Caco-2 (cell line): ENCODE measurements around the gene CAP2. TPM values are rescaled to one million over a fixed set of nuclear protein-coding genes. Genes with fewer than 3 reads are reported as not detected.

Source experiments
- BruUV-seq: library from RNA; stranded (reverse); fragments of 400-500 nt; replicated peaks from 2 replicates; lab custom pipeline; 2021; lab: Mats Ljungman, UMichigan
- CTCF ChIA-PET: fragments of 300-600 bp; sonication (Branson Sonifier 250); formaldehyde crosslinking; loops from one replicate; lab custom pipeline; 2022; ENCODE audit warnings: antibody characterized with exemption; lab: Charles Lee
- POLR2A ChIA-PET: fragments of 300-600 bp; sonication (Branson Sonifier 250); formaldehyde crosslinking; loops from one replicate; lab custom pipeline; 2022; ENCODE audit warnings: antibody characterized with exemption; lab: Charles Lee
- DNase-seq, 2 experiments: peaks; one replicate each; pipeline versions ENCODE4 v3.0.0 to v3.0.0-alpha.2; 2020 to 2022
- H3K27me3 ChIP-seq: replicated peaks from 2 replicates; pipeline ENCODE4 v1.6.0; 2011; ENCODE audit warnings: low read length; ENCODE audit not compliant: control insufficient read depth, insufficient read depth
- H3K36me3 ChIP-seq: 2 replicates; pipeline ENCODE4 v1.5.1; 2011; ENCODE audit warnings: low read length; ENCODE audit not compliant: control insufficient read depth, insufficient read depth
- H3K4me1 ChIP-seq: fragments of 250-450 bp; sonication (Bioruptor Pico); 2 replicates; pipeline ENCODE4 v1.5.1; 2020; ENCODE audit warnings: mild to moderate bottlenecking
- H3K4me3 ChIP-seq: 2 replicates; pipeline ENCODE4 v1.5.1; 2011; ENCODE audit warnings: low read depth, mild to moderate bottlenecking, control low read depth, low read length
- H3K9me3 ChIP-seq: fragments of 250-450 bp; sonication (Bioruptor Pico); 2 replicates; pipeline ENCODE4 v1.5.1; 2020; ENCODE audit warnings: mild to moderate bottlenecking, moderate library complexity
- H3K27ac Mint-ChIP-seq: one replicate; pipeline ENCODE4 v1.8.0; 2022; ENCODE audit warnings: mixed read lengths; ENCODE audit not compliant: unreplicated experiment
- H3K27me3 Mint-ChIP-seq: one replicate; pipeline ENCODE4 v1.8.0; 2022; ENCODE audit warnings: mixed read lengths; ENCODE audit not compliant: insufficient read depth, unreplicated experiment
- H3K36me3 Mint-ChIP-seq: one replicate; pipeline ENCODE4 v1.8.0; 2022; ENCODE audit warnings: mild to moderate bottlenecking, mixed read lengths; ENCODE audit not compliant: insufficient read depth, unreplicated experiment
- H3K4me1 Mint-ChIP-seq: one replicate; pipeline ENCODE4 v1.8.0; 2022; ENCODE audit warnings: low read depth, mixed read lengths; ENCODE audit not compliant: unreplicated experiment
- H3K4me3 Mint-ChIP-seq: one replicate; pipeline ENCODE4 v1.8.0; 2022; ENCODE audit warnings: mild to moderate bottlenecking, moderate library complexity, mixed read lengths; ENCODE audit not compliant: unreplicated experiment
- H3K9me3 Mint-ChIP-seq: one replicate; pipeline ENCODE4 v1.8.0; 2022; ENCODE audit warnings: mixed read lengths; ENCODE audit not compliant: unreplicated experiment
- CTCF ChIP-seq, 2 experiments: fragments of 200-600 bp in 1 of 2; IDR thresholded peaks; 1 replicate in 1 of 2; 2 replicates in 1 of 2; pipeline versions ENCODE4 v1.5.1 to v1.8.0; 2011 to 2022; ENCODE audit warnings: antibody characterized with exemption in 1 of 2, control low read depth in 1 of 2, inconsistent platforms in 1 of 2, low read depth in 1 of 2, low read length in 1 of 2, mild to moderate bottlenecking in 1 of 2, moderate library complexity in 1 of 2; ENCODE audit not compliant: insufficient read depth in 1 of 2, severe bottlenecking in 1 of 2, unreplicated experiment in 1 of 2
- intact Hi-C: fragments of 100-400 bp; cut with micrococcal nuclease; formaldehyde crosslinking; loops from one replicate; pipeline ENCODE4 v1.10.0; 2022; ENCODE audit not compliant: unreplicated experiment
- total RNA-seq: library from RNA; stranded (reverse); gene quantifications from 2 replicates; pipeline ENCODE4 v1.2.3, GENCODE V29; 2022

Gene CAP2
- total RNA-seq, 1 experiment from 2014 or later, result 8.9 TPM

- Mint-ChIP-seq H3K36me3 (peaks cover 41% of the 10 kb centered on the region), H3K9me3 (no peaks in the 10 kb centered on the region), H3K27ac (no peak overlapping the region), H3K4me3 (no peak overlapping the region), H3K27me3 (no peaks in the 10 kb centered on the region), H3K4me1 (peaks cover 10% of the 10 kb centered on the region)
- Histone ChIP-seq H3K36me3 (no peaks in the 10 kb centered on the region; the same call in 1 of the 2 replicates), H3K9me3 (no peaks in the 10 kb centered on the region), H3K4me3 (no peak overlapping the region), H3K4me1 (peaks cover 22% of the 10 kb centered on the region), H3K27me3 (no peaks in the 10 kb centered on the region)
- POLR2A ChIA-PET, result no interaction called here
- no TSS peak for BruUV-seq
- TF ChIP-seq CTCF (IDR thresholded peaks at IDR 0.05; ENCODE audit: insufficient read depth in 1 of 2, low read depth in 1 of 2, low read length in 1 of 2, severe bottlenecking in 1 of 2, unreplicated experiment in 1 of 2), result no peak
- intact Hi-C loops, result no loop called here
- no peak for DNase-seq
- CTCF ChIA-PET, result no interaction called here
These were observed 213.2 kb downstream of the CAP2 start for GRCh38 chr6:17606606-17607005.

Other genes with a start within 250 kb of the CAP2 start
- gene RBM24, start 112.2 kb upstream of the CAP2 start, total RNA-seq, result not detected in 2 replicates
- gene FAM8A1, start 206.7 kb downstream of the CAP2 start, total RNA-seq, result 18.9 and 20.9 TPM in 2 replicates